Brain microvascular endothelial cell (primary cell): ENCODE measurements around the gene NOBOX.

Experiments used
- DNase-seq: peaks from one replicate; pipeline ENCODE4 v3.0.0-alpha.2; 2020
- H3K27ac ChIP-seq: fragments of 250-450 bp; sonication (Bioruptor Pico); 2 replicates; pipeline ENCODE4 v1.5.1; 2020; ENCODE audit warnings: mild to moderate bottlenecking, moderate library complexity
- H3K27me3 ChIP-seq: fragments of 250-450 bp; sonication (Bioruptor Pico); replicated peaks from 2 replicates; pipeline ENCODE4 v1.5.1; 2020; ENCODE audit warnings: mild to moderate bottlenecking
- H3K36me3 ChIP-seq: fragments of 250-450 bp; sonication (Bioruptor Pico); replicated peaks from 2 replicates; pipeline ENCODE4 v1.5.1; 2020; ENCODE audit warnings: mild to moderate bottlenecking
- H3K4me3 ChIP-seq: 2 replicates; pipeline ENCODE4 v1.5.1; 2011; ENCODE audit warnings: low read depth, mild to moderate bottlenecking, control low read depth, low read length, moderate library complexity
- CTCF ChIP-seq: IDR thresholded peaks from 2 replicates; pipeline ENCODE4 v1.5.1; 2011; ENCODE audit warnings: low read depth, mild to moderate bottlenecking, moderate library complexity, low read length, control low read depth, inconsistent platforms; ENCODE audit errors: missing control alignments
- in situ Hi-C: cut with HindIII; loops from 2 replicates; pipeline ENCODE4 v1.10.0; 2017; ENCODE audit warnings: low sequenced_read_pairs, low pct_ligation_motif_present

NOBOX gene

DNA sequence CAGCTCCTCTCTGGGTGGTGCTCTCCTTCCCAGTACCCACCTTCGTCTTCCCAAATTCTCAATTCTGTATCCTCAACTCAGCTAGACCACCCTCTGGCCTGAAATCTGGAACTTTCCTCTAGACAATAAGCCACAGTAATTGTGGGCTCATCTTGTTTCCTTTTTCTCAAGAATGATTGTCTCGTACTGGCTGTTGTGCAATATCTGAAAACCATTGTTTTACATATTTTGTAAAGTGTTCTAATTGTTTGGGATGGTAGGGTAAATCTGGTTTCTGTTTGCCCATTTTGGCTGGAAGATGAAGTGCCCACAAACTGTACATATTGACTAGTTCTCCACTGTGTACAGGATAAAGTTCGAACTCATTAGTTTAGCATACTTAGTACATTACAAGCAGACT is 11.3 kb upstream of the NOBOX start:
- Histone ChIP-seq H3K4me3 (no peak overlapping the region), H3K27ac (no peak overlapping the region), H3K27me3 (no peaks in the 10 kb centered on the region), H3K36me3 (no peaks in the 10 kb centered on the region)
- in situ Hi-C loops: no loop called here
- no peak for DNase-seq
- TF ChIP-seq CTCF: no peak

DNA sequence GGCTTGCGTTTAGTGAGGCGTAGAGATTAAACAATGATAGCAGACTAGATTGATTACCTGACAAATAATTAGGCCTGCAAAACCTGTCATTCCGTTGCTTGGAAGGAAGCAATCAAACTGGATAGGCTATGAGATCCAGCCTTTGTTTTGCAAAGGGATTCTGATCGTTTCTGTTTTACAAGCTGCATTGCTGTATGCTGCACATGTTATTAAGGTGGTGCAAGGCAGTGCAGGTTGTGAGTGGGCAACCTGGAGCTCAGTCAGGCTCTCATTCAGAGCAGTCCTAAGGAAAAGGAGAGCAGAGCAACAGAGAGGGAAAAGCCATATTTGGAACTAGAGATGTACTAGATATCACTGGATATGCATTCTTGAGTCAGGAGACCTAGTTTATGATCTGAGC is 6.9 kb upstream of the NOBOX start:
- DNase-seq: no peak
- Histone ChIP-seq H3K36me3 (no peaks in the 10 kb centered on the region), H3K27me3 (no peaks in the 10 kb centered on the region), H3K4me3 (no peak overlapping the region), H3K27ac (no peak overlapping the region)
- no peak for TF ChIP-seq CTCF
- in situ Hi-C loops: no loop called here

- Histone ChIP-seq H3K4me3 (no peak overlapping the region), H3K27me3 (no peaks in the 10 kb centered on the region), H3K27ac (no peak overlapping the region), H3K36me3 (no peaks in the 10 kb centered on the region)
- no peak for DNase-seq
- no peak for TF ChIP-seq CTCF
- in situ Hi-C loops: no loop called here
Measured at GRCh38 chr7:144408121-144408520, 4.6 kb upstream of the NOBOX start.

DNA sequence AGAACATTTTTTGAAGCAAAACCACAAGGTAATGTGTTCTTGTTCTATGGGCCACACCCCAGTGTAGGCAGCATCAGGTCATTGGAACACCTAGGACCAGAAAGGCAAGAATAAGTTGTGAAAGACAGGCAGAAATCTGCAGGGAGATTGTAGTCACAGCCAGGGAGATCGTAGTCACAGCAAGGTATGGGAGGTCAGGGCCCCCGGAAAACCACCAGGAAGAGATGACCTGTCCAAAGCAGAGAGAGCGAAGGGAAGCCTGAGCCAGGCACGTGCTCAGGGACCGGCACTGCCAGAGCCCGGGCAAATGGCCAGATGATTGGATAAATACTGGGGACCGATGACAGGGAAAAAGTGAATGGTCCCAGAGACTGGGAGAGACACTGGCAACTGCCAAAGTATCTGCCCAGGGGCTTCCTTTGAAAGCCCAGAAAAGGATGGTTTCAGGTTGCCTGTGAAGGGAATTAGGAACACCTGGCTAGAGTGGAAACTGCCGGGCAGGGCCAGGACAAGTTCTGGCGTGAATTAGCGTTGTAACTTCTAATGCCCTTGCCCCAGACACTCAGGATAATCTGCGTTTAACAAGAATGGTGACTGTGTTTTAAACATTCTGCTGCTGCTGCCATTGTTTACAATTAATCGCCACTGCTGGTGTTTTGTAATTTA is 3.9 kb upstream of the NOBOX start:
- no peak overlapping the region for H3K4me3 ChIP-seq

GRCh38 chr7:144404946-144405345 is 1.5 kb upstream of the NOBOX start:
- DNase-seq: no peak
- Histone ChIP-seq H3K4me3 (no peak overlapping the region), H3K36me3 (no peaks in the 10 kb centered on the region), H3K27ac (no peak overlapping the region), H3K27me3 (no peaks in the 10 kb centered on the region)
- in situ Hi-C loops: no loop called here
- no peak for TF ChIP-seq CTCF

More for the DNA sequence above, 3.9 kb upstream of the NOBOX start:
- Histone ChIP-seq H3K36me3 (no peaks in the 10 kb centered on the region), H3K27ac (no peak overlapping the region), H3K27me3 (no peaks in the 10 kb centered on the region)
- in situ Hi-C loops: no loop called here
- TF ChIP-seq CTCF: no peak
- DNase-seq: no peak

GRCh38 chr7:144403102-144403501 is 391 bp downstream of the NOBOX start:
- H3K27ac ChIP-seq: no peak overlapping the region
- no peaks in the 10 kb centered on the region for H3K36me3 ChIP-seq
- no peak overlapping the region for H3K4me3 ChIP-seq
- TF ChIP-seq CTCF: no peak
- H3K27me3 ChIP-seq: no peaks in the 10 kb centered on the region
- no peak for DNase-seq
- in situ Hi-C loops: no loop called here
